GM12878 (cell line): Measurements from ENCODE around the gene ZNF710. TPM values are rescaled to one million over a fixed set of nuclear protein-coding genes. Genes with fewer than 3 reads are reported as not detected.

Experiments used
- ATAC-seq: fragments of 200-7000 bp; cut with Tn5 transposase; 3 replicates; pipeline ENCODE4 v1.9.1; 2020; ENCODE audit warnings: mild to moderate bottlenecking, moderate library complexity
- BruUV-seq: library from RNA; stranded (reverse); fragments of 400-500 nt; replicated peaks from 2 replicates; lab custom pipeline; 2021; lab: Mats Ljungman, UMichigan
- CTCF ChIA-PET: fragments of 300-600 bp; sonication (Branson Sonifier 250); formaldehyde crosslinking; extraction: SDS; loops from one replicate; lab custom pipeline; 2021; ENCODE audit warnings: inconsistent platforms; lab: Yijun Ruan, JAX
- POLR2A ChIA-PET: fragments of 350-600 bp; formaldehyde crosslinking; extraction: SDS; loops from one replicate; lab custom pipeline; 2021; ENCODE audit warnings: inconsistent platforms; lab: Charles Lee
- RAD21 ChIA-PET: fragments of 300-600 bp; sonication (Branson Sonifier 250); formaldehyde crosslinking; loops from one replicate; lab custom pipeline; 2023; ENCODE audit warnings: antibody characterized with exemption; ENCODE audit not compliant: unreplicated experiment; lab: Charles Lee
- SMC1A ChIA-PET: fragments of 300-600 bp; sonication (Branson Sonifier 250); formaldehyde crosslinking; loops from one replicate; lab custom pipeline; 2023; ENCODE audit not compliant: unreplicated experiment, uncharacterized antibody; lab: Charles Lee
- DNase-seq: peaks from one replicate; pipeline ENCODE4 v3.0.0-alpha.2; 2011; ENCODE audit warnings: low read depth, low spot score
- FAIRE-seq: peaks from 3 replicates; lab custom pipeline; 2011; peaks lifted over from hg19 to GRCh38; lab: Jason Lieb, UNC
- H2AFZ ChIP-seq: 2 replicates; pipeline ENCODE4 v1.6.0; 2011; ENCODE audit warnings: low read depth, low read length, control low read depth; ENCODE audit not compliant: control insufficient read depth
- H3K27ac ChIP-seq: 2 replicates; pipeline ENCODE4 v1.5.1; 2011; ENCODE audit warnings: control low read depth; ENCODE audit not compliant: control insufficient read depth, insufficient read depth
- H3K27me3 ChIP-seq, 2 experiments: replicated peaks in 1 of 2; 2 replicates each; pipeline versions ENCODE4 v1.6.0 to v1.6.1; 2011; ENCODE audit warnings: low read length in 1 of 2; ENCODE audit not compliant: control insufficient read depth in 2 of 2, insufficient read depth in 2 of 2
- H3K36me3 ChIP-seq, 2 experiments: 2 replicates each; pipeline ENCODE4 v1.5.1; 2011; ENCODE audit warnings: low read length in 1 of 2; ENCODE audit not compliant: control insufficient read depth in 2 of 2, insufficient read depth in 2 of 2
- H3K4me1 ChIP-seq: 2 replicates; pipeline ENCODE4 v1.6.1; 2011; ENCODE audit warnings: mild to moderate bottlenecking, low read length, moderate library complexity, mixed read lengths; ENCODE audit not compliant: control insufficient read depth, insufficient read depth
- H3K4me2 ChIP-seq: 2 replicates; pipeline ENCODE4 v1.6.0; 2011; ENCODE audit warnings: control low read depth; ENCODE audit not compliant: control insufficient read depth, insufficient read depth
- H3K4me3 ChIP-seq: fragments of 200-600 bp; sonication (generic); 2 replicates; pipeline ENCODE4 v1.5.1; 2016
- H3K79me2 ChIP-seq: 2 replicates; pipeline ENCODE4 v1.6.0; 2011; ENCODE audit warnings: low read length; ENCODE audit not compliant: control insufficient read depth, insufficient read depth
- H3K9ac ChIP-seq: 2 replicates; pipeline ENCODE4 v1.8.0; 2011; ENCODE audit warnings: low read length, control low read depth, mixed read lengths; ENCODE audit not compliant: control insufficient read depth, insufficient read depth
- H3K9me3 ChIP-seq: replicated peaks from 3 replicates; pipeline ENCODE4 v1.5.1; 2011; ENCODE audit warnings: mild to moderate bottlenecking, low read length; ENCODE audit not compliant: control insufficient read depth, insufficient read depth
- H4K20me1 ChIP-seq: 2 replicates; pipeline ENCODE4 v1.6.0; 2011; ENCODE audit not compliant: control insufficient read depth, insufficient read depth
- ATF3 ChIP-seq: IDR thresholded peaks from 2 replicates; pipeline ENCODE4 v1.6.1; 2011; ENCODE audit warnings: low read depth, mild to moderate bottlenecking, low read length, moderate library complexity, borderline replicate concordance; ENCODE audit errors: extremely low read depth
- ATF7 ChIP-seq: fragments of 450-650 bp; IDR thresholded peaks from 2 replicates; pipeline ENCODE4 v1.6.1; 2016; ENCODE audit warnings: low read depth, mild to moderate bottlenecking
- BCLAF1 ChIP-seq: fragments of 450-650 bp; IDR thresholded peaks from 2 replicates; pipeline ENCODE4 v1.6.1; 2017; ENCODE audit warnings: antibody characterized with exemption, mild to moderate bottlenecking, moderate library complexity
- CHD1 ChIP-seq: IDR thresholded peaks from 2 replicates; pipeline ENCODE4 v1.6.1; 2012; ENCODE audit warnings: low read depth, low read length, improper control_type of control experiment
- CREB1 ChIP-seq: IDR thresholded peaks from 2 replicates; pipeline ENCODE4 v1.6.1; 2012; ENCODE audit warnings: low read depth, mild to moderate bottlenecking, inconsistent platforms
- DPF2 ChIP-seq: fragments of 450-650 bp; IDR thresholded peaks from 2 replicates; pipeline ENCODE4 v1.6.1; 2017; ENCODE audit warnings: mild to moderate bottlenecking
- FOXM1 ChIP-seq: IDR thresholded peaks from 2 replicates; pipeline ENCODE4 v1.6.1; 2012; ENCODE audit warnings: low read depth, mild to moderate bottlenecking, inconsistent platforms, low read length, moderate library complexity
- HCFC1 ChIP-seq: fragments of 150-350 bp; IDR thresholded peaks from 2 replicates; pipeline ENCODE4 v1.6.1; 2014; ENCODE audit warnings: low read length
- HDAC2 ChIP-seq: fragments of 200-600 bp; sonication (generic); IDR thresholded peaks from 2 replicates; pipeline ENCODE4 v1.6.1; 2017
- MXI1 ChIP-seq: fragments of 150-350 bp; IDR thresholded peaks from 2 replicates; pipeline ENCODE4 v1.6.1; 2011; ENCODE audit warnings: low read depth, mild to moderate bottlenecking, inconsistent platforms, low read length, improper control_type of control experiment
- RELA ChIP-seq: fragments of 450-650 bp; IDR thresholded peaks from 2 replicates; pipeline ENCODE4 v1.8.0; 2014; ENCODE audit warnings: borderline replicate concordance; ENCODE audit not compliant: partially characterized antibody
- SKIL ChIP-seq: fragments of 450-650 bp; IDR thresholded peaks from 2 replicates; pipeline ENCODE4 v1.6.1; 2017; ENCODE audit warnings: mild to moderate bottlenecking, low read depth, inconsistent platforms; ENCODE audit not compliant: poor library complexity, severe bottlenecking
- SRF ChIP-seq, 2 experiments: IDR thresholded peaks; 2 replicates each; pipeline ENCODE4 v1.6.1; 2011; ENCODE audit warnings: low read depth in 2 of 2, low read length in 2 of 2, mild to moderate bottlenecking in 1 of 2, moderate library complexity in 1 of 2
- TAF1 ChIP-seq: IDR thresholded peaks from 2 replicates; pipeline ENCODE4 v1.6.1; 2011; ENCODE audit warnings: mild to moderate bottlenecking, low read depth, low read length, borderline replicate concordance
- TBL1XR1 ChIP-seq: IDR thresholded peaks from 2 replicates; pipeline ENCODE4 v1.6.1; 2012; ENCODE audit warnings: low read depth, low read length, improper control_type of control experiment
- ZNF24 ChIP-seq: fragments of 450-650 bp; IDR thresholded peaks from 2 replicates; pipeline ENCODE4 v1.6.1; 2017; ENCODE audit warnings: antibody characterized with exemption, mild to moderate bottlenecking
- WGBS: methylation state at CpG from one replicate; pipeline ENCODE4 v1.1.6; 2016; ENCODE audit warnings: low lambda C conversion rate; ENCODE audit not compliant: insufficient replicate concordance, insufficient coverage; ENCODE audit errors: missing lambda C conversion rate; 5-methylcytosine and 5-hydroxymethylcytosine counted together
- in situ Hi-C: fragments of 300-500 bp; cut with MboI; formaldehyde crosslinking; loops from 9 replicates; pipeline ENCODE4 v1.14.3; 2018; ENCODE audit warnings: mixed read lengths
- intact Hi-C: fragments of 100-400 bp; cut with micrococcal nuclease; formaldehyde crosslinking; loops from one replicate; pipeline ENCODE4 v1.14.2; 2022; ENCODE audit not compliant: unreplicated experiment
- polyA plus RNA-seq, 11 experiments: library from polyadenylated mRNA; depleted of rRNA in 4 of 11; unstranded in 6 of 11; stranded (reverse) in 5 of 11; fragments of >200 nt; fragmentation: Nextera tagmentation in 4 of 11; fragmentation: Illumina TruSeq in 1 of 11; extraction: Ambion mirVana in 4 of 11; extraction: Trizol in 1 of 11; gene quantifications; 1 replicate in 1 of 11; 2 replicates in 10 of 11; pipeline versions ENCODE4 v1.2.1 to v1.2.3, GENCODE V29; 2011 to 2016; ENCODE audit warnings: inconsistent platforms in 2 of 11, missing spikeins in 2 of 11, low read depth in 1 of 11
- total RNA-seq, 4 experiments: library from RNA; depleted of rRNA in 3 of 4; stranded (reverse); fragments of >200 nt in 3 of 4; fragmentation: Illumina TruSeq in 1 of 4; extraction: Trizol in 1 of 4; gene quantifications; 2 replicates each; pipeline versions ENCODE4 v1.2.1 to v1.2.3, GENCODE V29; 2013 to 2021
- TF ChIP-seq, protein P1 (sequence below): IDR thresholded peaks from 2 replicates; pipeline ENCODE4 v1.6.1; 2011; ENCODE audit warnings: mild to moderate bottlenecking, low read depth, low read length, moderate library complexity; ENCODE audit not compliant: insufficient replicate concordance

The ZNF710 gene
- total and polyA plus RNA-seq, 10 of the 15 experiments (the other 5 are each of a cell fraction or from before 2014, with no cell fraction given): 1.4 to 43.5 (median 9.8) TPM

GRCh38 chr15:90036343-90036742 lies 35.2 kb downstream of the ZNF710 start:
- FAIRE-seq (no peak), DNase-seq (no peak), ATAC-seq (no peak)
- peaks cover 64% of the 10 kb centered on the region for H3K4me1 ChIP-seq
- peaks cover 73% of the 10 kb centered on the region for H3K79me2 ChIP-seq
- H3K9me3 ChIP-seq: no peaks in the 10 kb centered on the region; the same call in 2 of the 3 replicates
- CTCF ChIA-PET: interaction anchor here (1.3 to 2.2 kb wide), 2 partner anchors 10 to 35 kb away, joined by 4 to 7 read pairs; no protein-coding TSS in a partner anchor
- TF ChIP-seq TAF1 (no peak), DPF2 (no peak), FOXM1 (no peak), ZNF24 (no peak), ATF7 (no peak), HDAC2 (no peak), TBL1XR1 (no peak), SKIL (no peak), ATF3 (no peak), CREB1 (no peak), HCFC1 (no peak), MXI1 (no peak), SRF (IDR thresholded peaks at IDR 0.05; ENCODE audit: low read depth in 2 of 2, low read length in 2 of 2) (no peak), RELA (no peak), CHD1 (no peak), BCLAF1 (no peak)
- TF ChIP-seq, protein P1, sequence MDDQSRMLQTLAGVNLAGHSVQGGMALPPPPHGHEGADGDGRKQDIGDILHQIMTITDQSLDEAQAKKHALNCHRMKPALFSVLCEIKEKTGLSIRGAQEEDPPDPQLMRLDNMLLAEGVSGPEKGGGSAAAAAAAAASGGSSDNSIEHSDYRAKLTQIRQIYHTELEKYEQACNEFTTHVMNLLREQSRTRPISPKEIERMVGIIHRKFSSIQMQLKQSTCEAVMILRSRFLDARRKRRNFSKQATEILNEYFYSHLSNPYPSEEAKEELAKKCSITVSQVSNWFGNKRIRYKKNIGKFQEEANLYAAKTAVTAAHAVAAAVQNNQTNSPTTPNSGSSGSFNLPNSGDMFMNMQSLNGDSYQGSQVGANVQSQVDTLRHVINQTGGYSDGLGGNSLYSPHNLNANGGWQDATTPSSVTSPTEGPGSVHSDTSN: no peak
- RAD21 ChIA-PET: interaction anchor here (1.1 kb wide), 1 partner anchor 13 kb away, joined by 4 read pairs; no protein-coding TSS in a partner anchor
- no peak overlapping the region for H3K9ac ChIP-seq
- no peak overlapping the region for H3K4me3 ChIP-seq
- SMC1A ChIA-PET: interaction anchor here (1.3 to 12.0 kb wide), 2 partner anchors 26 to 33 kb away, joined by 5 to 224 read pairs; partner anchors contain the start of gene ZNF710
- no TSS peak for BruUV-seq
- in situ Hi-C loops (no loop called here), intact Hi-C loops (loop anchor here (5.0 kb wide), 1 partner anchor 61 kb away; no protein-coding TSS in a partner anchor)
- H3K36me3 ChIP-seq: peaks cover 1 to 4% of the 10 kb centered on the region in 2 experiments
- POLR2A ChIA-PET: interaction anchor here (1.1 to 7.5 kb wide), 2 partner anchors 23 to 33 kb away, joined by 3 to 56 read pairs; no protein-coding TSS in a partner anchor
- 88% methylated on average over 9 of the region's 9 CpGs for WGBS
- H3K27me3 ChIP-seq: no peaks in the 10 kb centered on the region
- no peak overlapping the region for H3K4me2 ChIP-seq
- peak overlapping the region; percentile 87; the same call in 1 of the 2 replicates for H3K27ac ChIP-seq
- H2AFZ ChIP-seq: no peak overlapping the region
- no peaks in the 10 kb centered on the region for H4K20me1 ChIP-seq
